Mucosa of rectum (tissue), 2 donors: ENCODE results near the gene POTEE.
"Not testable (repeated sequence)": the region's sequence is repeated elsewhere in the genome, so short reads cannot be mapped to it uniquely, and the experiment has no call there.

Experiments used
- H3K27ac ChIP-seq, 2 donors: one replicate each; pipeline ENCODE4 v1.7.0; 2013; ENCODE audit warnings: inconsistent platforms in 2 of 2, low read depth in 2 of 2, low read length in 2 of 2
- H3K27me3 ChIP-seq, 2 donors: one replicate each; pipeline ENCODE4 v1.7.0; 2013; ENCODE audit warnings: low read length in 2 of 2; ENCODE audit not compliant: control insufficient read depth in 2 of 2, insufficient read depth in 2 of 2
- H3K36me3 ChIP-seq, 2 donors: one replicate each; pipeline ENCODE4 v1.7.0; 2013; ENCODE audit warnings: low read length in 2 of 2; ENCODE audit not compliant: control insufficient read depth in 2 of 2, insufficient read depth in 2 of 2
- H3K4me1 ChIP-seq, 2 donors: one replicate each; pipeline ENCODE4 v1.7.0; 2013; ENCODE audit warnings: low read length in 2 of 2, mild to moderate bottlenecking in 1 of 2; ENCODE audit not compliant: control insufficient read depth in 2 of 2, insufficient read depth in 2 of 2
- H3K4me3 ChIP-seq, 2 donors: one replicate each; pipeline ENCODE4 v1.7.0; 2013; ENCODE audit warnings: low read length in 2 of 2
- H3K9ac ChIP-seq, 2 donors: one replicate each; pipeline ENCODE4 v1.7.0; 2013; ENCODE audit warnings: low read length in 2 of 2, low read depth in 1 of 2, mild to moderate bottlenecking in 1 of 2
- H3K9me3 ChIP-seq, 2 donors: one replicate each; pipeline ENCODE4 v1.7.0; 2013; ENCODE audit warnings: low read length in 2 of 2; ENCODE audit not compliant: control insufficient read depth in 2 of 2
- donor health status: healthy.
- donor health status: Normal muscosa, but diverticular disease.

POTEE gene

GRCh38 chr2:131209773-131210104 lies 403 bp downstream of the POTEE start:
- not testable (repeated sequence) for H3K4me1 ChIP-seq, H3K4me3 ChIP-seq, H3K27me3 ChIP-seq, H3K36me3 ChIP-seq, H3K9ac ChIP-seq, H3K9me3 ChIP-seq, H3K27ac ChIP-seq

GRCh38 chr2:131210434-131211211 lies 1.3 kb downstream of the POTEE start:
- not testable (repeated sequence) for H3K27ac ChIP-seq, H3K36me3 ChIP-seq, H3K9me3 ChIP-seq, H3K9ac ChIP-seq, H3K27me3 ChIP-seq, H3K4me3 ChIP-seq, H3K4me1 ChIP-seq

- H3K9me3 ChIP-seq, H3K27me3 ChIP-seq, H3K4me1 ChIP-seq: not testable (repeated sequence)
Observed at GRCh38 chr2:131217238-131217986, 8.1 kb downstream of the POTEE start.

GRCh38 chr2:131235543-131236449 lies 26.5 kb downstream of the POTEE start:
- H3K36me3 ChIP-seq, H3K27ac ChIP-seq, H3K4me3 ChIP-seq, H3K9me3 ChIP-seq, H3K4me1 ChIP-seq, H3K27me3 ChIP-seq, H3K9ac ChIP-seq: not testable (repeated sequence)

More at GRCh38 chr2:131217238-131217986, 8.1 kb downstream of the POTEE start:
- H3K9ac ChIP-seq, H3K36me3 ChIP-seq, H3K4me3 ChIP-seq, H3K27ac ChIP-seq: not testable (repeated sequence)
